ENCODE results near the gene ETV5. TPM values are rescaled to one million over a fixed set of nuclear protein-coding genes. Genes with fewer than 3 reads are reported as not detected.

The ETV5 gene
- total RNA-seq, 1 donor from 2014 or later, result 16.3 TPM

- H3K36me3 Mint-ChIP-seq, result no peaks in the 10 kb centered on the region
- Histone ChIP-seq H3K4me3 (no peak overlapping the region), H2AFZ (replicated peaks) (no peak overlapping the region), H3K79me2 (ENCODE audit: low read depth) (no peaks in the 10 kb centered on the region), H3K9ac (no peak overlapping the region), H3K36me3 (no peaks in the 10 kb centered on the region), H4K20me1 (ENCODE audit: low read depth) (no peaks in the 10 kb centered on the region), H3K4me1 (peaks cover 9% of the 10 kb centered on the region), H3K4me2 (no peak overlapping the region), H3K9me3 (ENCODE audit: low read depth) (no peaks in the 10 kb centered on the region), H3K27ac (no peak overlapping the region), H3K27me3 (peaks cover 27% of the 10 kb centered on the region), H3F3A (ENCODE audit: low read depth) (no peaks in the 10 kb centered on the region)
- no peaks in the 10 kb centered on the region for H3K9me3 Mint-ChIP-seq
- H3K27ac Mint-ChIP-seq, result no peak overlapping the region
- DNase-seq (ENCODE audit: low spot score), result no peak
- H3K27me3 Mint-ChIP-seq (ENCODE audit: insufficient read depth, low read depth), result peaks cover 14% of the 10 kb centered on the region
- TF ChIP-seq EZH2phosphoT487 (IDR thresholded peaks at IDR 0.05), result no peak
- no peak for TF ChIP-seq CTCF (IDR thresholded peaks at IDR 0.05)
- TF ChIP-seq EZH2 (IDR thresholded peaks at IDR 0.05), result no peak
- H3K4me1 Mint-ChIP-seq, result peaks cover 35% of the 10 kb centered on the region
- H3K4me3 Mint-ChIP-seq, result no peak overlapping the region
These were observed 14.1 kb upstream of the ETV5 start for GRCh38 chr3:186123012-186123411.

- no peaks in the 10 kb centered on the region for H3K9me3 Mint-ChIP-seq
- peaks cover 36% of the 10 kb centered on the region for H3K27me3 ChIP-seq
- H3K4me1 Mint-ChIP-seq, result peaks cover 35% of the 10 kb centered on the region
- peaks cover 9% of the 10 kb centered on the region for H3K4me1 ChIP-seq
- no peaks in the 10 kb centered on the region for H3K36me3 ChIP-seq
- peaks cover 14% of the 10 kb centered on the region for H3K27me3 Mint-ChIP-seq (ENCODE audit: insufficient read depth, low read depth)
- no peak overlapping the region for H3K4me3 ChIP-seq
- H3K4me2 ChIP-seq, result peak overlapping the region; percentile 39
- H3K36me3 Mint-ChIP-seq, result no peaks in the 10 kb centered on the region
- no peak overlapping the region for H3K4me3 Mint-ChIP-seq
- no peak overlapping the region for H3K27ac Mint-ChIP-seq
- no peak overlapping the region for H3K27ac ChIP-seq
- no peak overlapping the region for H3K9ac ChIP-seq
- TF ChIP-seq CTCF (IDR thresholded peaks at IDR 0.05) (no peak), EZH2 (IDR thresholded peaks at IDR 0.05) (no peak), EZH2phosphoT487 (IDR thresholded peaks at IDR 0.05) (no peak)
- DNase-seq (ENCODE audit: low spot score), result no peak
- no peaks in the 10 kb centered on the region for H4K20me1 ChIP-seq (ENCODE audit: low read depth)
- no peaks in the 10 kb centered on the region for H3K9me3 ChIP-seq (ENCODE audit: low read depth)
- peak overlapping the region; percentile 33 for H2AFZ ChIP-seq (replicated peaks)
- H3K79me2 ChIP-seq (ENCODE audit: low read depth), result no peaks in the 10 kb centered on the region
- H3F3A ChIP-seq (ENCODE audit: low read depth), result no peaks in the 10 kb centered on the region
These were observed 13.1 kb upstream of the ETV5 start for GRCh38 chr3:186121968-186122367.

- Mint-ChIP-seq H3K27me3 (ENCODE audit: insufficient read depth, low read depth) (peaks cover 8% of the 10 kb centered on the region), H3K9me3 (no peaks in the 10 kb centered on the region), H3K27ac (no peak overlapping the region), H3K4me1 (peaks cover 35% of the 10 kb centered on the region), H3K4me3 (no peak overlapping the region), H3K36me3 (no peaks in the 10 kb centered on the region)
- Histone ChIP-seq H3K4me1 (peaks cover 9% of the 10 kb centered on the region), H3K4me3 (no peak overlapping the region), H3K79me2 (ENCODE audit: low read depth) (no peaks in the 10 kb centered on the region), H3K4me2 (no peak overlapping the region), H4K20me1 (ENCODE audit: low read depth) (no peaks in the 10 kb centered on the region), H3K27ac (no peak overlapping the region), H3K9ac (no peak overlapping the region), H3K36me3 (no peaks in the 10 kb centered on the region), H3K27me3 (peaks cover 43% of the 10 kb centered on the region), H3F3A (ENCODE audit: low read depth) (no peaks in the 10 kb centered on the region), H2AFZ (replicated peaks) (no peak overlapping the region), H3K9me3 (ENCODE audit: low read depth) (no peaks in the 10 kb centered on the region)
- DNase-seq (ENCODE audit: low spot score), result no peak
- no peak for TF ChIP-seq EZH2 (IDR thresholded peaks at IDR 0.05)
- no peak for TF ChIP-seq EZH2phosphoT487 (IDR thresholded peaks at IDR 0.05)
- no peak for TF ChIP-seq CTCF (IDR thresholded peaks at IDR 0.05)
These were observed 12.4 kb upstream of the ETV5 start for GRCh38 chr3:186121278-186121677.

All from neural progenitor cell (in vitro differentiated cells).